GM21423 (cell line): ENCODE data around the gene WDR87.
"Not testable (repeated sequence)": the region's sequence is repeated elsewhere in the genome, so short reads cannot be mapped to it uniquely, and the experiment has no call there.

ENCODE experiments used
- ATAC-seq: cut with Tn5 transposase; IDR thresholded peaks from one replicate; pipeline ENCODE4 v1.9.1; 2021; ENCODE audit warnings: mild to moderate bottlenecking, moderate library complexity; ENCODE audit not compliant: unreplicated experiment

WDR87 gene

GRCh38 chr19:37893845-37894575 lies 12.4 kb downstream of the WDR87 start:
- no peak for ATAC-seq

GRCh38 chr19:37886571-37886970 lies 19.8 kb downstream of the WDR87 start:
- no peak for ATAC-seq

- no peak for ATAC-seq
These were observed 21.0 kb downstream of the WDR87 start for GRCh38 chr19:37885392-37885791.

- no peak for ATAC-seq
These were observed 29.2 kb downstream of the WDR87 start for GRCh38 chr19:37877147-37877546.

- ATAC-seq, result no peak
These were observed 30.4 kb downstream of the WDR87 start for GRCh38 chr19:37876032-37876431.

- ATAC-seq, result no peak
These were observed 31.6 kb downstream of the WDR87 start for GRCh38 chr19:37874784-37875183.

- ATAC-seq, result no peak
These were observed 34.0 kb downstream of the WDR87 start for GRCh38 chr19:37872383-37872782.

- no peak for ATAC-seq
These were observed 36.5 kb downstream of the WDR87 start for GRCh38 chr19:37869766-37870340.

GRCh38 chr19:37867831-37868230 lies 38.6 kb downstream of the WDR87 start:
- no peak for ATAC-seq

GRCh38 chr19:37865930-37866329 lies 40.5 kb downstream of the WDR87 start:
- ATAC-seq, result not testable (repeated sequence)

- no peak for ATAC-seq
These were observed 41.9 kb downstream of the WDR87 start for GRCh38 chr19:37864501-37864900.

- ATAC-seq, result no peak
These were observed 51.3 kb downstream of the WDR87 start for GRCh38 chr19:37855098-37855497.

GRCh38 chr19:37845932-37846331 lies 60.5 kb downstream of the WDR87 start:
- no peak for ATAC-seq
